Lower lobe of right lung (tissue), 2 donors: ENCODE measurements around the gene HEMK1. TPM values are rescaled to one million over a fixed set of nuclear protein-coding genes. Genes with fewer than 3 reads are reported as not detected.

Experiments
- ATAC-seq, 2 donors: fragments of 200-7000 bp; cut with Tn5 transposase; one replicate each; pipeline ENCODE4 v1.9.1; 2020 to 2022; ENCODE audit warnings: mild to moderate bottlenecking in 2 of 2, moderate library complexity in 2 of 2
- DNase-seq: peaks from one replicate; pipeline ENCODE4 v3.0.0-alpha.2; 2020
- H3K27ac ChIP-seq: fragments of 200-600 bp; one replicate; pipeline ENCODE4 v1.8.0; 2022
- H3K27me3 ChIP-seq: fragments of 200-600 bp; one replicate; pipeline ENCODE4 v1.8.0; 2022; ENCODE audit warnings: low read depth
- H3K36me3 ChIP-seq: fragments of 200-600 bp; one replicate; pipeline ENCODE4 v1.8.0; 2022; ENCODE audit warnings: mild to moderate bottlenecking
- H3K4me1 ChIP-seq: fragments of 200-600 bp; one replicate; pipeline ENCODE4 v1.8.0; 2022
- H3K4me3 ChIP-seq: fragments of 200-600 bp; one replicate; pipeline ENCODE4 v1.8.0; 2022; ENCODE audit warnings: mild to moderate bottlenecking
- H3K9me3 ChIP-seq: fragments of 200-600 bp; one replicate; pipeline ENCODE4 v1.8.0; 2022
- CTCF ChIP-seq: fragments of 200-600 bp; IDR thresholded peaks from one replicate; pipeline ENCODE4 v1.8.0; 2022; ENCODE audit warnings: antibody characterized with exemption, mild to moderate bottlenecking
- intact Hi-C: fragments of 100-400 bp; cut with DNase I; formaldehyde crosslinking; loops from one replicate; pipeline ENCODE4 v1.11.0; 2022
- long read RNA-seq: library from polyadenylated mRNA; unstranded; transcript quantifications from one replicate; pipeline ENCODE4 v2.0.0, GENCODE V29; 2021
- total RNA-seq: library from RNA; stranded (reverse); fragmentation: NEBNext Ultra II Directional; extraction: Animal tissue kit (Norgen Biotek cat#: 25700); gene quantifications from one replicate; pipeline ENCODE4 v1.2.1, GENCODE V29; 2021
- donor health status: DM: no; HTN: yes; CAD: no; lungs with severe emphysema.

The HEMK1 gene
- 28.4 TPM for total RNA-seq
- long read RNA-seq, full-length matches to known transcripts = 13 of 35 reads
- long read RNA-seq, partial matches to known transcripts = 4 of 35 reads
- long read RNA-seq, other reads (novel, unspliced or antisense) = 18 of 35 reads

GRCh38 chr3:50568947-50569749 is at the start of gene HEMK1:
TSS of gene HEMK1 (plus strand) at chr3:50569522. CDS start at chr3:50571105, 1,583 bp downstream.
- peak; percentile 99 for DNase-seq
- H3K27ac ChIP-seq = peak within 1 kb of the TSS; percentile 92
- intact Hi-C loops = no loop called here
- H3K4me1 ChIP-seq = peaks cover 53% of the 10 kb centered on the region
- no peak for TF ChIP-seq CTCF
- no peaks in the 10 kb centered on the region for H3K9me3 ChIP-seq
- ATAC-seq = peak; percentile 92 to 93
- peak within 1 kb of the TSS; percentile 85 for H3K4me3 ChIP-seq
- H3K36me3 ChIP-seq = peaks cover 10% of the 10 kb centered on the region
- no peaks in the 10 kb centered on the region for H3K27me3 ChIP-seq

GRCh38 chr3:50520849-50521248 is 48.5 kb upstream of the HEMK1 start:
- no peak for ATAC-seq
- Histone ChIP-seq H3K36me3 (no peaks in the 10 kb centered on the region), H3K4me3 (no peak overlapping the region), H3K4me1 (peaks cover 11% of the 10 kb centered on the region), H3K27me3 (no peaks in the 10 kb centered on the region), H3K27ac (no peak overlapping the region), H3K9me3 (no peaks in the 10 kb centered on the region)
- intact Hi-C loops = no loop called here
- DNase-seq = no peak
- no peak for TF ChIP-seq CTCF

GRCh38 chr3:50521572-50521971 is 47.8 kb upstream of the HEMK1 start:
- H3K27me3 ChIP-seq = no peaks in the 10 kb centered on the region
- H3K4me3 ChIP-seq = no peak overlapping the region
- ATAC-seq (no peak), DNase-seq (no peak)
- intact Hi-C loops = no loop called here
- H3K27ac ChIP-seq = no peak overlapping the region
- H3K36me3 ChIP-seq = no peaks in the 10 kb centered on the region
- peaks cover 4% of the 10 kb centered on the region for H3K4me1 ChIP-seq
- no peak for TF ChIP-seq CTCF
- H3K9me3 ChIP-seq = no peaks in the 10 kb centered on the region

- no peak for DNase-seq
- no peak for ATAC-seq
- no peak overlapping the region for H3K27ac ChIP-seq
- no peak for TF ChIP-seq CTCF
- no peak overlapping the region for H3K4me3 ChIP-seq
- no peaks in the 10 kb centered on the region for H3K4me1 ChIP-seq
- no peaks in the 10 kb centered on the region for H3K27me3 ChIP-seq
- H3K9me3 ChIP-seq = no peaks in the 10 kb centered on the region
- intact Hi-C loops = no loop called here
- no peaks in the 10 kb centered on the region for H3K36me3 ChIP-seq
Measured at GRCh38 chr3:50523279-50523811, 46.0 kb upstream of the HEMK1 start.

- TF ChIP-seq CTCF = no peak
- Histone ChIP-seq H3K9me3 (no peaks in the 10 kb centered on the region), H3K4me1 (peaks cover under 1% of the 10 kb centered on the region), H3K27ac (no peak overlapping the region), H3K4me3 (no peak overlapping the region), H3K36me3 (no peaks in the 10 kb centered on the region), H3K27me3 (peaks cover 1% of the 10 kb centered on the region)
- DNase-seq = no peak
- no peak for ATAC-seq
- intact Hi-C loops = no loop called here
Measured at GRCh38 chr3:50524746-50525145, 44.6 kb upstream of the HEMK1 start.
